Heart right ventricle (tissue), 16 donors: ENCODE data around the gene GAST. TPM values are rescaled to one million over a fixed set of nuclear protein-coding genes. Genes with fewer than 3 reads are reported as not detected.

ENCODE experiments used
- ATAC-seq, 8 donors: fragments of 200-7000 bp; cut with Tn5 transposase; one replicate each; pipeline ENCODE4 v1.9.1; 2020; ENCODE audit warnings: mild to moderate bottlenecking in 8 of 8, moderate library complexity in 8 of 8, moderate number of reproducible peaks in 1 of 8
- DNase-seq, 2 donors: peaks; one replicate each; pipeline ENCODE4 v3.0.0-alpha.2; 2020
- H3K27ac ChIP-seq, 10 donors: fragments of 200-600 bp; sonication (generic) in 2 of 10; one replicate each; pipeline versions ENCODE4 v1.5.0 to v1.8.0; 2020 to 2022; ENCODE audit warnings: mild to moderate bottlenecking in 3 of 10
- H3K27me3 ChIP-seq, 7 donors: fragments of 200-600 bp; one replicate each; pipeline ENCODE4 v1.8.0; 2021 to 2022; ENCODE audit warnings: mild to moderate bottlenecking in 2 of 7
- H3K36me3 ChIP-seq, 9 donors: fragments of 200-600 bp; sonication (generic) in 1 of 9; one replicate each; pipeline versions ENCODE4 v1.5.0 to v1.8.0; 2020 to 2022; ENCODE audit warnings: mild to moderate bottlenecking in 2 of 9
- H3K4me1 ChIP-seq, 9 donors: fragments of 200-600 bp; sonication (generic) in 1 of 9; one replicate each; pipeline versions ENCODE4 v1.5.0 to v1.8.0; 2020 to 2022; ENCODE audit warnings: mild to moderate bottlenecking in 4 of 9
- H3K4me3 ChIP-seq, 10 donors: fragments of 200-600 bp; sonication (generic) in 2 of 10; one replicate each; pipeline versions ENCODE4 v1.5.0 to v1.8.0; 2020 to 2022; ENCODE audit warnings: mild to moderate bottlenecking in 7 of 10, moderate library complexity in 2 of 10
- H3K9me3 ChIP-seq, 11 donors: fragments of 200-600 bp in 10 of 11; sonication (generic) in 2 of 11; one replicate each; pipeline versions ENCODE4 v1.5.0 to v1.8.0; 2013 to 2022; ENCODE audit warnings: mild to moderate bottlenecking in 2 of 11, control low read depth in 1 of 11, moderate library complexity in 1 of 11
- WGBS, 2 donors: extraction: QIAGEN DNeasy Blood & Tissue Kit; methylation state at CpG; one replicate each; pipeline ENCODE4 v1.1.7; 2013; ENCODE audit warnings: inconsistent platforms in 1 of 2; 5-methylcytosine and 5-hydroxymethylcytosine counted together
- intact Hi-C, 10 donors: fragments of 100-400 bp; cut with DNase I; formaldehyde crosslinking; loops; one replicate each; pipeline versions ENCODE4 v1.11.1 to v1.14.2; 2022
- long read RNA-seq, 3 donors: library from polyadenylated mRNA; unstranded; transcript quantifications; one replicate each; pipeline ENCODE4 v2.0.0, GENCODE V29; 2020 to 2021
- polyA plus RNA-seq, 2 donors: library from polyadenylated mRNA; stranded (reverse); fragments of 200-250 nt; gene quantifications; one replicate each; pipeline ENCODE4 v1.2.3, GENCODE V29; 2013
- total RNA-seq, 10 donors: library from RNA; stranded (reverse); fragmentation: NEBNext Ultra II Directional in 3 of 10; extraction: Animal tissue kit (Norgen Biotek cat#: 25700) in 3 of 10; gene quantifications; one replicate each; pipeline versions ENCODE4 v1.2.1 to v1.2.4, GENCODE V29; 2021 to 2023
- TF ChIP-seq, protein P1 (sequence below), 9 donors: fragments of 200-600 bp; sonication (generic) in 2 of 9; IDR thresholded peaks; one replicate each; pipeline versions ENCODE4 v1.5.0 to v1.8.0; 2021 to 2022; ENCODE audit warnings: antibody characterized with exemption in 9 of 9, mild to moderate bottlenecking in 5 of 9, moderate library complexity in 1 of 9
- donor health status: Arrhythmogenic right ventricular cardiomyopathy.
- donor health status: ischemic (EF 13 %, LVEDD 7.1; RV severe dilation, severe dysfunction).
- donor health status: healthy with polysubstance abuse.
- donor health status: DM: no; HTN: yes; CAD: no.
- donor health status: DM: no; HTN: no; CAD: no.
- donor health status: ischemic (EF 25% LVEDD 6.9; RV normal size, moderate dysfunction).
- donor health status: ischemic (EF 25% LVEDD 5.7; RV mildly dilated, moderate dysfunction).
- donor health status: healthy.
- donor health status: DM: yes; HTN: yes; CAD: no.
- donor health status: Ischemic cardiomyopathy.
- donor health status: ischemic (EF 35%, LVEDD 5.7; RV mildly dilated, moderate dysfunction).
- donor health status: nonischemic (EF 11% LVEDD 7.7; RV severe dilation, severe dysfunction).
- donor health status: DM: yes; HTN: yes; CAD: no.
- donor health status: PGD.
- donor health status: ischemic (EF 29% LVEDD 5.4; RV normal size, mild dysfunction).
- donor health status: nonischemic (EF 23%, LVEDD 6.1; RV moderate dilation, normal function).

Gene GAST, protein sequence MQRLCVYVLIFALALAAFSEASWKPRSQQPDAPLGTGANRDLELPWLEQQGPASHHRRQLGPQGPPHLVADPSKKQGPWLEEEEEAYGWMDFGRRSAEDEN
- total RNA-seq (not detected), polyA plus RNA-seq (not detected)
- long read RNA-seq, donor 1 = 0 reads
- long read RNA-seq, donor 2 = 0 reads
- long read RNA-seq, donor 3 = 0 reads

- Histone ChIP-seq H3K27ac (no peak within 1 kb of the TSS), H3K4me3 (no peak within 1 kb of the TSS), H3K36me3 (no peaks in the 10 kb centered on the region), H3K27me3 (peaks cover 0 to 14% (median 4%) of the 10 kb centered on the region in 7 donors), H3K4me1 (no peaks in the 10 kb centered on the region), H3K9me3 (no peaks in the 10 kb centered on the region)
- ATAC-seq (no peak), DNase-seq (no peak)
- WGBS, 2 donors = 89 to 92% methylated on average over 12 of the region's 12 CpGs
- intact Hi-C loops = no loop called here
- TF ChIP-seq, protein P1, sequence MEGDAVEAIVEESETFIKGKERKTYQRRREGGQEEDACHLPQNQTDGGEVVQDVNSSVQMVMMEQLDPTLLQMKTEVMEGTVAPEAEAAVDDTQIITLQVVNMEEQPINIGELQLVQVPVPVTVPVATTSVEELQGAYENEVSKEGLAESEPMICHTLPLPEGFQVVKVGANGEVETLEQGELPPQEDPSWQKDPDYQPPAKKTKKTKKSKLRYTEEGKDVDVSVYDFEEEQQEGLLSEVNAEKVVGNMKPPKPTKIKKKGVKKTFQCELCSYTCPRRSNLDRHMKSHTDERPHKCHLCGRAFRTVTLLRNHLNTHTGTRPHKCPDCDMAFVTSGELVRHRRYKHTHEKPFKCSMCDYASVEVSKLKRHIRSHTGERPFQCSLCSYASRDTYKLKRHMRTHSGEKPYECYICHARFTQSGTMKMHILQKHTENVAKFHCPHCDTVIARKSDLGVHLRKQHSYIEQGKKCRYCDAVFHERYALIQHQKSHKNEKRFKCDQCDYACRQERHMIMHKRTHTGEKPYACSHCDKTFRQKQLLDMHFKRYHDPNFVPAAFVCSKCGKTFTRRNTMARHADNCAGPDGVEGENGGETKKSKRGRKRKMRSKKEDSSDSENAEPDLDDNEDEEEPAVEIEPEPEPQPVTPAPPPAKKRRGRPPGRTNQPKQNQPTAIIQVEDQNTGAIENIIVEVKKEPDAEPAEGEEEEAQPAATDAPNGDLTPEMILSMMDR (IDR thresholded peaks at IDR 0.05) = no peak
Measured at GRCh38 chr17:41711669-41712400, at the start of gene GAST. Gene GAST (plus strand): TSS chr17:41712331. CDS start chr17:41715437, 3,106 bp downstream.

- Histone ChIP-seq H3K27me3 (no peaks in the 10 kb centered on the region), H3K4me3 (no peak overlapping the region), H3K27ac (no peak overlapping the region), H3K9me3 (no peaks in the 10 kb centered on the region), H3K36me3 (no peaks in the 10 kb centered on the region), H3K4me1 (peaks cover 0 to 33% (median 14%) of the 10 kb centered on the region in 9 donors)
- WGBS, 2 donors = 64 to 67% methylated on average over 8 of the region's 8 CpGs
- ATAC-seq = no peak
- intact Hi-C loops = loop anchor here (2.0 to 10.0 kb wide), 15 partner anchors 15 to 1049 kb away; no protein-coding TSS in a partner anchor
- no peak for DNase-seq
- TF ChIP-seq, protein P1 (IDR thresholded peaks at IDR 0.05) = no peak
Measured at GRCh38 chr17:41663451-41664171, 48.5 kb upstream of the GAST start.

DNA sequence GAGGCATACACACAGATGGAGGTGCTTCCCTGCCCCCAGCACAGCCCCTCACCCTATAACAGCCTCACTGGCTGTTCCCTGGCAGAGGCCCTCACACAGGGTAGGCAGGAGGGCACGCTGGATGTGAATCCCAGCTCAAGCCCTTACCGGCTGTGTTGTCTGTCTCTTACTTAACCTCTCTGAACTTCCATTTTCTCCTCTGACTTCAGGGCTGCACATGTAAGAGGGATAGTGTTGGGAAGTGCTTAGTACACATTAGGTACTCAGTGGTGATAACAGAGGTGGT, 48.0 kb upstream of the GAST start:
- Histone ChIP-seq H3K4me1 (peaks cover 0 to 34% (median 14%) of the 10 kb centered on the region in 9 donors), H3K36me3 (no peaks in the 10 kb centered on the region), H3K27me3 (no peaks in the 10 kb centered on the region), H3K9me3 (no peaks in the 10 kb centered on the region), H3K27ac (no peak overlapping the region), H3K4me3 (no peak overlapping the region)
- no peak for DNase-seq
- no peak for ATAC-seq
- TF ChIP-seq, protein P1 (IDR thresholded peaks at IDR 0.05) = no peak
- intact Hi-C loops = loop anchor here (5.0 to 10.0 kb wide), 10 partner anchors 112 to 1049 kb away; no protein-coding TSS in a partner anchor
- WGBS, 2 donors = 57 to 68% methylated on average over 2 of the region's 2 CpGs
